ENCODE results near the gene ZMAT5.

- TF ChIP-seq, protein P1, sequence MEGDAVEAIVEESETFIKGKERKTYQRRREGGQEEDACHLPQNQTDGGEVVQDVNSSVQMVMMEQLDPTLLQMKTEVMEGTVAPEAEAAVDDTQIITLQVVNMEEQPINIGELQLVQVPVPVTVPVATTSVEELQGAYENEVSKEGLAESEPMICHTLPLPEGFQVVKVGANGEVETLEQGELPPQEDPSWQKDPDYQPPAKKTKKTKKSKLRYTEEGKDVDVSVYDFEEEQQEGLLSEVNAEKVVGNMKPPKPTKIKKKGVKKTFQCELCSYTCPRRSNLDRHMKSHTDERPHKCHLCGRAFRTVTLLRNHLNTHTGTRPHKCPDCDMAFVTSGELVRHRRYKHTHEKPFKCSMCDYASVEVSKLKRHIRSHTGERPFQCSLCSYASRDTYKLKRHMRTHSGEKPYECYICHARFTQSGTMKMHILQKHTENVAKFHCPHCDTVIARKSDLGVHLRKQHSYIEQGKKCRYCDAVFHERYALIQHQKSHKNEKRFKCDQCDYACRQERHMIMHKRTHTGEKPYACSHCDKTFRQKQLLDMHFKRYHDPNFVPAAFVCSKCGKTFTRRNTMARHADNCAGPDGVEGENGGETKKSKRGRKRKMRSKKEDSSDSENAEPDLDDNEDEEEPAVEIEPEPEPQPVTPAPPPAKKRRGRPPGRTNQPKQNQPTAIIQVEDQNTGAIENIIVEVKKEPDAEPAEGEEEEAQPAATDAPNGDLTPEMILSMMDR (IDR thresholded peaks at IDR 0.05): no peak
- no peak for TF ChIP-seq POLR2A (IDR thresholded peaks at IDR 0.05)
These were observed 42.0 kb downstream of the ZMAT5 start for GRCh38 chr22:29724843-29725242.
